Spleen (tissue), 7 donors: Measurements from ENCODE around the gene HID1.

ENCODE experiments used
- POLR2A ChIP-seq, 3 donors: fragments of 450-650 bp; IDR thresholded peaks; one replicate each; pipeline ENCODE4 v1.5.1; 2017; ENCODE audit warnings: antibody characterized with exemption in 3 of 3, mild to moderate bottlenecking in 1 of 3
- TF ChIP-seq, protein P1 (sequence below), 11 experiments: fragments of 200-600 bp in 7 of 11; fragments of 450-650 bp in 4 of 11; sonication (generic) in 4 of 11; IDR thresholded peaks in 8 of 11; conservative IDR thresholded peaks in 3 of 11; 1 replicate in 7 of 11; 2 replicates in 4 of 11; pipeline versions ENCODE4 v1.4.0 to v1.8.0; 2016 to 2021; ENCODE audit warnings: antibody characterized with exemption in 11 of 11, inconsistent platforms in 4 of 11, mild to moderate bottlenecking in 1 of 11
- donor health status: DM: no; HTN: no; CAD: no; lungs with moderate emphysema.
- donor health status: DM: no; HTN: no; CAD: no.
- donor health status: DM: no; HTN: no; CAD: no.

GRCh38 chr17:74935585-74936469 lies 36.7 kb downstream of the HID1 start, which contains the start of gene OTOP3:
- no peak for TF ChIP-seq POLR2A (IDR thresholded peaks at IDR 0.05)
- TF ChIP-seq, protein P1, sequence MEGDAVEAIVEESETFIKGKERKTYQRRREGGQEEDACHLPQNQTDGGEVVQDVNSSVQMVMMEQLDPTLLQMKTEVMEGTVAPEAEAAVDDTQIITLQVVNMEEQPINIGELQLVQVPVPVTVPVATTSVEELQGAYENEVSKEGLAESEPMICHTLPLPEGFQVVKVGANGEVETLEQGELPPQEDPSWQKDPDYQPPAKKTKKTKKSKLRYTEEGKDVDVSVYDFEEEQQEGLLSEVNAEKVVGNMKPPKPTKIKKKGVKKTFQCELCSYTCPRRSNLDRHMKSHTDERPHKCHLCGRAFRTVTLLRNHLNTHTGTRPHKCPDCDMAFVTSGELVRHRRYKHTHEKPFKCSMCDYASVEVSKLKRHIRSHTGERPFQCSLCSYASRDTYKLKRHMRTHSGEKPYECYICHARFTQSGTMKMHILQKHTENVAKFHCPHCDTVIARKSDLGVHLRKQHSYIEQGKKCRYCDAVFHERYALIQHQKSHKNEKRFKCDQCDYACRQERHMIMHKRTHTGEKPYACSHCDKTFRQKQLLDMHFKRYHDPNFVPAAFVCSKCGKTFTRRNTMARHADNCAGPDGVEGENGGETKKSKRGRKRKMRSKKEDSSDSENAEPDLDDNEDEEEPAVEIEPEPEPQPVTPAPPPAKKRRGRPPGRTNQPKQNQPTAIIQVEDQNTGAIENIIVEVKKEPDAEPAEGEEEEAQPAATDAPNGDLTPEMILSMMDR (IDR thresholded peaks at IDR 0.05 in 8 of 11, conservative IDR thresholded peaks at IDR 0.05 in 3 of 11), result peak in 1 of 11 experiments; percentile 11
